Globus pallidus (tissue), 1 donor: ENCODE data around the gene TESK2.
"Not testable (repeated sequence)": the region's sequence is repeated elsewhere in the genome, so short reads cannot be mapped to it uniquely, and the experiment has no call there.

Experiments
- DNase-seq: peaks from one replicate; pipeline ENCODE4 v3.0.0-alpha.2; 2015; ENCODE audit warnings: low spot score

Gene TESK2

GRCh38 chr1:45473302-45473701 lies 17.7 kb downstream of the TESK2 start:
- no peak for DNase-seq

DNA sequence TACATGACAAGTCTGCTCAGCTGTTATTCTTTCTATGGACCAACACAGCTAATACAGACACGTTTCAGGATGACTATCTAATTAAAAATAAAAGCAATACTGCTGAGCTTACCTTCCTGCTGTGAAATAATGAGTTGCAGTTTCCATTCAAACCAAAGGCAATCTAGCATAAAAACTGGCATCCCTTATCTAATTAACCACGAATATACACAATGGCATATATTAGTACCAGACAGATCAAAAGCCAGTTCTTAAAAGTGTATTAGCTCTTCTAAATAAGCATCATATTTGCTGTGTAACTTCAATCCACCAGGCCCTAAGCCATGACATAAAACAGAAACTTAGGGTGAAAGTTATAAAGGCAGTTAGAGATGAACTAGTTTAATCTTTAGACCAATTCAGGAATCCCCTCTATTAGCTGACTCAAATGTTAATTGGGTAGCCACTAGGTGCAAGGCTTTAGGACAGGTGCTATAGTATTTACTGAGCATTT lies 20.6 kb downstream of the TESK2 start:
- DNase-seq, result no peak

- DNase-seq, result not testable (repeated sequence)
These were observed 23.6 kb downstream of the TESK2 start for GRCh38 chr1:45467353-45467752.

DNA sequence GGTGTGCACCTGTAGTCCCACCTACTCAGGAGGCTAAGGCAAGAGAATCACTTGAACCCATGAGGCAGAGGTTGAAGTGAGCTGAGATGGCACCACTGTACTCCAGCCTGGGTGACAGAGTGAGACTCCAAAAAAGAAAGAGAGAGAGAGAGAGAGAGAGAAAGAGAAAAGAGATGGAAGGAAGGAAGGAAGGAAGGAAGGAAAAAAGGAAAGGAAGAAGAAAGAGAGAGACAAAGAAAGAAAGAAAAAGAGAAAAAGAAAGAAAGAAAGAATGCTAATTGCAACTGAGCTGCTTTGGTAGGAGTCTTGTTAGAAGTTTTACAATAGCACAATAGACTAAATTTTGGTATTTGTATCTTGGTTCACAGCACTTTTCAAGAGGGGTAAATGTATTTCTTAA lies 25.7 kb downstream of the TESK2 start:
- DNase-seq, result no peak

- no peak for DNase-seq
These were observed 32.1 kb downstream of the TESK2 start for GRCh38 chr1:45458894-45459293.

DNA sequence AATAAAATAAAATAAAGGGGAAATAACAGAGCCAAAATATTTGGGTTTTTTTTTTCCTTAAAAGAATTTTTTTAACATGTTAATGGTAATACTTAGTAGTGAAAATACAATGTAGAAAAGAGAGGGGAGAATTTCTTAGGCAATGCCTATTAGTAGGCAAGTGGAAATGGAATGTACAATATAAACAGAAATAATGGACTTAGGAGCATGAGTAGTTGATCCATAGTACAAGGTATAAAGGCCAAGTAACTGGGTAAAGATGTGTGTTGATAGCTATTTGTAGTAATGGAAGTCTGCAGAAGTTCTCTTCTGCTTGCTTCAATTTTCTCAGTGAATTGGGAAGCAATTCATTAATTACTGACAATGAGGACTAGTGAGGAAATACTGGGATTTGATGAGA lies 34.4 kb downstream of the TESK2 start:
- no peak for DNase-seq

GRCh38 chr1:45455162-45455561 lies 35.8 kb downstream of the TESK2 start:
- no peak for DNase-seq

- DNase-seq, result no peak
These were observed 36.5 kb downstream of the TESK2 start for GRCh38 chr1:45454464-45454863.

DNA sequence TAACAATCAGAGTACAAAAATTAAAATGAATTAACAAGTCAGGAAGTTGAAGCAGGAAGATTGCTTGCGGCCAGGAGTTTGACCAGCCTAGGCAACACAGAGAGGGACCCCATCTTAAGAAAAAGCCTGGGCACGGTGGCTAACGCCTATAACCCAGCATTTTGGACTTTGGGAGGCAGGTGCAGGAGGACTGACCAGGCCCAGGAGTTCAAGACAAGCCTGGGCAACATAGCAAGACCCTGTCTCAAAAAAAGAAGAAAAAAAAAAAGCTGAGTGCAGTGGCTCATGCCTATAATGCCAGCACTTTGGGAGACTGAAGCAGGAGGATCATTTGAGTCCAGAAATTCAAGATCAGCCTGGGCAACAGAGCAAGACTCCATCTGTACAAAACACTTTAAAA lies 38.5 kb downstream of the TESK2 start:
- DNase-seq, result no peak

DNA sequence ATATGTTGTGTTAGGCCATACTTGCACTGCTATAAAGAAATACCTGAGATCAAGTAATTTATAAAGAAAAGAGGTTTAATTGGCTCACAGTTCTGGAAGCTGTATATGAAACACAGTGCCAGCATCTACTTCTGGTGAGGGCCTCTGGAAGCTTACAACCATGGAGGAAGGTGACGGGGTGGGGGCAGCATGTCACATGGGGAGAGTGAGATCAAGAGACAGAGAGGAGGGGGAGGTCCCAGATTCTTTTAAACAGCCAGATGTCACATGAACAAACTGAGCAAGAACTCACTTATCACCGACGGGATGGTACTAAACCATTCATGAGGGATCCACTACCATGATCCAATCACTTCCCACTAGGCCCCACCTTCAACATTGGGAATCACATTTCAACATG lies 42.6 kb downstream of the TESK2 start:
- no peak for DNase-seq

DNA sequence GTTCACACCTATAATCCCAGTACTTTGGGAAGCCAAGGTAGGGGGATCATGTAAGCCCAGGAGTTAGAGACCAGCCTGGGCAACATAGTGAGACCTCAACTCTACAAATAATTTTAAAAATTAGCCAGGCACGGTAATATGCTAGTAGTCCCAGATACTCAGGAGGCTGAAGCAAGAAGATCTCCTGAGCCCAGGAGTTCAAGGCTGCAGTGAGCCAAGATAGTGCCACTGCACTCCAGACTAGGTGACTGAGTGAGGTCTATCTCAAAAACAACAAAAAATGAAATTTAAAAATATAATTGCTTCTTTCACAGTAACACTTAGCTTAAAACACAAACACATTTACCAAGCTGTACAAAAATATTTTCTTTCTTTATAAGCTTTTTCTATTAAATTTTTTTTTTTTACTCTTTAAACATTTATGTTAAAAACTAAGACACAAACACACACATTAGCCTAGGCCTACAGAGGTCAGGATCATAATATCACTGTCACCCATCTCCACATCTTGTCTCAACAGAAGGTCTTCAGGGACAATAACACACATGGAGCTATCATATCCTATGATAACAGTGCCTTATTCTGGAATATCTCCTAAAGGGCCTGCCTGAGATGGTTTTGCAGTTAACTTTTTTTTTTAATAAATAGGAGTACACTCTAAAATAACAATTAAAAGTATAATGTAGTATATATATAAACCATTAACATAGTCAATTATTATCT lies 43.9 kb downstream of the TESK2 start:
- DNase-seq, result no peak

DNA sequence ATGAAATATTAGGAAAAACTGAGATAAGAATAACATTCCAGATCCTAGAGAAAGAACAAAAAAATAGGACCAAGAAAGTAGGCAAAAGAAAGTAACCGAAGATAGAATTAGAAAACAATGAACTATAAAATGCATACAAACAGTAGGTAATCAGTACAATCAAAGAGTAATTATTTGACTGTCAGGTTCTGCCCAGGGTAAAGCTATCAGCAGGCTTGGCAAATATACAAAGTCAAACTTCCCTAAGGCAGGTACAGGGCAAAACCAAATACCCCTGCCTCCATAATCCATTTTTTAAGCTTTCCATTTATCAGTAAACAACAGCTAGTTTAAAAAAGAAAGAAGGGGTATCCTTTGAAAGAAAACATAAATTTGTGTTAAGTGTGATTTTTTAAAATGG lies 44.4 kb downstream of the TESK2 start:
- DNase-seq, result no peak

GRCh38 chr1:45444609-45445131 lies 46.3 kb downstream of the TESK2 start:
- no peak for DNase-seq

GRCh38 chr1:45443580-45444446 lies 47.1 kb downstream of the TESK2 start:
- no peak for DNase-seq

DNA sequence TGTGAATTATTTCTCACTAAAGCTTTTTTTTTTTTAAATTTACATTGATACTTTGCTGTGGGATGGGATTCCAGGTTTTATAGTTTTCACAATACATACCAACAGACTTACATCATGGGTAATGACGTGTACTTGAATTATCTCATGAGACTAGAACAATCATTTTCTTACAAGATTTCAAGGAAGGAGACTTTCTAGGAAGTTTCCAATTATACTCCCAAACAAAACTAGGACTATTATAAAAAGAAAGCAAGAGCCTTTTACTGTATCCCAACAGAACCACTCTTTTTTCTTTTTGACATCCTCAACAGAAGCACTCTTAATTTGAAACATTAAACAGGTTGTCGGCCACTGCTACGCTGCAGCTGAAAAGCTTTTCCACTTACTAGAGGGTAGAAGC lies 48.7 kb downstream of the TESK2 start:
- DNase-seq, result no peak

DNA sequence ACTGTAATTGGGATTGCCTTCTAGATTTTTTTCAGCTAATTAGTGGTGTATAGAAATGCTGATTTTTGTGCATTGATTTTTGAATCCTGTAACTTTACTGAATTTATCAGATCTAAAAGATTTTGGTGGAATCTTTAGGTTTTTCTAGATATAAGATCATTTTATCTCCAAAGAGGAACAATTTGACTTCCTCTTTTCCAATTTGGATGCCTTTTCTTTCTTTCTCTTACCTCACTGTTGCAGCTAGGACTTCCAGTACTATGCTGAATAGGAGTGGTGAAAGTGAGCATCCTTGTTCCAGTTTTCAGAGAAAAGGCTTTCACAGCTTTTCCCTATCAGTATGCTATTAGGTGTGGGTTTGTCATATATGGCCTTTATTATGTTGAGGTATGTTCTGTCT lies 53.6 kb downstream of the TESK2 start:
- no peak for DNase-seq

GRCh38 chr1:45430490-45430889 lies 60.5 kb downstream of the TESK2 start:
- no peak for DNase-seq

- DNase-seq, result no peak
These were observed 61.3 kb downstream of the TESK2 start for GRCh38 chr1:45429561-45430159.

DNA sequence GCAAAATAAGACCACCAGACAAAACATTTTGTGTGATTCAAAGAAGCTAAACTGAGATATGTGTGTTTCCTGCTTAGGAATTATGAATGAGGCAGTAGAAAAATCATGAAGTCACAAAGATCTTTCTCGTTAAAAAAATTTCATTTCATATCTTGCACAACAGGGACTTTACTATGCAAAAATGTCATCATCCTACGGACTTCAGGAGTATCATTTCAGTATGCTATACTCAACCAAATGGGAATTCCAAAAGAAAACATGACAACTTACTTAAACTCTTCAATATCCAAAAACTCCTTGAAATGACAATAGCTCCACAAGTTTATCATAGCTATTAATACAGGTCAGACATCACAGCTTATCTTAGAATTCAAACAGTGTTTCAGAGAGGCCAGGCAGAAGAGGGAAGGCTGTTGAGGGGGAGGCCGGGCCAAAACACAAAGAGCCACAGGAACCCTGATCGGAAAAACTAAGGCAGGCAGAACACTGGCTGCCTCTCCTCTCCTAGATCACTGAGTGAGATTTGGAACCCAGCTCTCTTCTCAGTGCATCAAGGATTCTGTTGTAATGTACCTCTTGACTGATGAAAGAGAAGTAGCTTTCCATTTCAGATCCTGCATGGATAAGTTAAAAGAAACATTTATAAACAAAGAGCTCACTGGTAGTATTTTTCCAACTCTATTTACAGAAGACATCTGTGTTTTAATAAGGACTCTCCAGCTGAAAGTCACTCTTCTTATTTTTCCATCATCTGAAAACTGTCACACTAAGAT lies 66.9 kb downstream of the TESK2 start:
- DNase-seq, result no peak

DNA sequence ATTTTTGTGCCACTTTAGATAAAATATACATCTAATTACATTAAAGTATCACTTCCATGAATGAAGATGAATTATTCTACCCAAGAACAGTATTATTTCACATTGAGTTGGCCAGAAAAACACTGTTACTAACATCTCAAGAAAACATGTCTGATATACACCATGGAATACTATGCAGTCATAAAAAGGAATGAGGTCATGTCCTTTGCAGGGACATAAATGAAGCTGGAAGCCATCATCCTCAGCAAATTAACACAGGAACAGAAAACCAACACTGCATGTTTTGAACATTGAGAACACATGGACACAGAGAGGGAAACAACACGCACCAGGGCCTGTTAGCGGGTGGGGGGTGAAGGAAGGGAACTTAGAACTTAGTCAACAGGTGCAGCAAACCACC lies 69.0 kb downstream of the TESK2 start:
- DNase-seq, result no peak

- DNase-seq, result no peak
These were observed 76.2 kb downstream of the TESK2 start for GRCh38 chr1:45414746-45415145.

DNA sequence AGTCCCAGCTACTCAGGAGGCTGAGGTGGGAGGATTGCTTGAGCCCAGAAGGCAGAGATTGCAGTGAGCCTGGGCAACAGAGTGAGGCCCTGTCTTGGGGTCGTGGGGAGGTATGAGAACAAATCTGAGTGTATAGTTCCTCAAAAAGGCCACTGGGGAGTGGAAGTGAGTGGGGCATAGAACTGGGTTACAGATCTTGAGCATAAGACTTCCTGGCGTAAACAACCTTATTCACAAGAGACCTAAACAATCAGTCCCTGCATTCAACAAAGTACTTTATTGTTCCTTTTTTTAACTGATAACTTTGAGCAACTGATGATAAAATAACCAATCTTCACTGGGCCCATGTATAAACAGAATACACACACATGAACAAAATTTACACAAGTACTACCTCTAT lies 78.1 kb downstream of the TESK2 start:
- DNase-seq, result peak; percentile 16
